ENCODE results near the gene PSMD2. TPM values are rescaled to one million over a fixed set of nuclear protein-coding genes. Genes with fewer than 3 reads are reported as not detected.

The PSMD2 gene
- total and polyA plus RNA-seq, 2 of the 8 experiments (the other 6 are each of a cell fraction or from before 2014, with no cell fraction given), result 350 to 363 TPM

GRCh38 chr3:184298759-184299487 is at the start of gene PSMD2 (continued):
- TF ChIP-seq, protein P1, sequence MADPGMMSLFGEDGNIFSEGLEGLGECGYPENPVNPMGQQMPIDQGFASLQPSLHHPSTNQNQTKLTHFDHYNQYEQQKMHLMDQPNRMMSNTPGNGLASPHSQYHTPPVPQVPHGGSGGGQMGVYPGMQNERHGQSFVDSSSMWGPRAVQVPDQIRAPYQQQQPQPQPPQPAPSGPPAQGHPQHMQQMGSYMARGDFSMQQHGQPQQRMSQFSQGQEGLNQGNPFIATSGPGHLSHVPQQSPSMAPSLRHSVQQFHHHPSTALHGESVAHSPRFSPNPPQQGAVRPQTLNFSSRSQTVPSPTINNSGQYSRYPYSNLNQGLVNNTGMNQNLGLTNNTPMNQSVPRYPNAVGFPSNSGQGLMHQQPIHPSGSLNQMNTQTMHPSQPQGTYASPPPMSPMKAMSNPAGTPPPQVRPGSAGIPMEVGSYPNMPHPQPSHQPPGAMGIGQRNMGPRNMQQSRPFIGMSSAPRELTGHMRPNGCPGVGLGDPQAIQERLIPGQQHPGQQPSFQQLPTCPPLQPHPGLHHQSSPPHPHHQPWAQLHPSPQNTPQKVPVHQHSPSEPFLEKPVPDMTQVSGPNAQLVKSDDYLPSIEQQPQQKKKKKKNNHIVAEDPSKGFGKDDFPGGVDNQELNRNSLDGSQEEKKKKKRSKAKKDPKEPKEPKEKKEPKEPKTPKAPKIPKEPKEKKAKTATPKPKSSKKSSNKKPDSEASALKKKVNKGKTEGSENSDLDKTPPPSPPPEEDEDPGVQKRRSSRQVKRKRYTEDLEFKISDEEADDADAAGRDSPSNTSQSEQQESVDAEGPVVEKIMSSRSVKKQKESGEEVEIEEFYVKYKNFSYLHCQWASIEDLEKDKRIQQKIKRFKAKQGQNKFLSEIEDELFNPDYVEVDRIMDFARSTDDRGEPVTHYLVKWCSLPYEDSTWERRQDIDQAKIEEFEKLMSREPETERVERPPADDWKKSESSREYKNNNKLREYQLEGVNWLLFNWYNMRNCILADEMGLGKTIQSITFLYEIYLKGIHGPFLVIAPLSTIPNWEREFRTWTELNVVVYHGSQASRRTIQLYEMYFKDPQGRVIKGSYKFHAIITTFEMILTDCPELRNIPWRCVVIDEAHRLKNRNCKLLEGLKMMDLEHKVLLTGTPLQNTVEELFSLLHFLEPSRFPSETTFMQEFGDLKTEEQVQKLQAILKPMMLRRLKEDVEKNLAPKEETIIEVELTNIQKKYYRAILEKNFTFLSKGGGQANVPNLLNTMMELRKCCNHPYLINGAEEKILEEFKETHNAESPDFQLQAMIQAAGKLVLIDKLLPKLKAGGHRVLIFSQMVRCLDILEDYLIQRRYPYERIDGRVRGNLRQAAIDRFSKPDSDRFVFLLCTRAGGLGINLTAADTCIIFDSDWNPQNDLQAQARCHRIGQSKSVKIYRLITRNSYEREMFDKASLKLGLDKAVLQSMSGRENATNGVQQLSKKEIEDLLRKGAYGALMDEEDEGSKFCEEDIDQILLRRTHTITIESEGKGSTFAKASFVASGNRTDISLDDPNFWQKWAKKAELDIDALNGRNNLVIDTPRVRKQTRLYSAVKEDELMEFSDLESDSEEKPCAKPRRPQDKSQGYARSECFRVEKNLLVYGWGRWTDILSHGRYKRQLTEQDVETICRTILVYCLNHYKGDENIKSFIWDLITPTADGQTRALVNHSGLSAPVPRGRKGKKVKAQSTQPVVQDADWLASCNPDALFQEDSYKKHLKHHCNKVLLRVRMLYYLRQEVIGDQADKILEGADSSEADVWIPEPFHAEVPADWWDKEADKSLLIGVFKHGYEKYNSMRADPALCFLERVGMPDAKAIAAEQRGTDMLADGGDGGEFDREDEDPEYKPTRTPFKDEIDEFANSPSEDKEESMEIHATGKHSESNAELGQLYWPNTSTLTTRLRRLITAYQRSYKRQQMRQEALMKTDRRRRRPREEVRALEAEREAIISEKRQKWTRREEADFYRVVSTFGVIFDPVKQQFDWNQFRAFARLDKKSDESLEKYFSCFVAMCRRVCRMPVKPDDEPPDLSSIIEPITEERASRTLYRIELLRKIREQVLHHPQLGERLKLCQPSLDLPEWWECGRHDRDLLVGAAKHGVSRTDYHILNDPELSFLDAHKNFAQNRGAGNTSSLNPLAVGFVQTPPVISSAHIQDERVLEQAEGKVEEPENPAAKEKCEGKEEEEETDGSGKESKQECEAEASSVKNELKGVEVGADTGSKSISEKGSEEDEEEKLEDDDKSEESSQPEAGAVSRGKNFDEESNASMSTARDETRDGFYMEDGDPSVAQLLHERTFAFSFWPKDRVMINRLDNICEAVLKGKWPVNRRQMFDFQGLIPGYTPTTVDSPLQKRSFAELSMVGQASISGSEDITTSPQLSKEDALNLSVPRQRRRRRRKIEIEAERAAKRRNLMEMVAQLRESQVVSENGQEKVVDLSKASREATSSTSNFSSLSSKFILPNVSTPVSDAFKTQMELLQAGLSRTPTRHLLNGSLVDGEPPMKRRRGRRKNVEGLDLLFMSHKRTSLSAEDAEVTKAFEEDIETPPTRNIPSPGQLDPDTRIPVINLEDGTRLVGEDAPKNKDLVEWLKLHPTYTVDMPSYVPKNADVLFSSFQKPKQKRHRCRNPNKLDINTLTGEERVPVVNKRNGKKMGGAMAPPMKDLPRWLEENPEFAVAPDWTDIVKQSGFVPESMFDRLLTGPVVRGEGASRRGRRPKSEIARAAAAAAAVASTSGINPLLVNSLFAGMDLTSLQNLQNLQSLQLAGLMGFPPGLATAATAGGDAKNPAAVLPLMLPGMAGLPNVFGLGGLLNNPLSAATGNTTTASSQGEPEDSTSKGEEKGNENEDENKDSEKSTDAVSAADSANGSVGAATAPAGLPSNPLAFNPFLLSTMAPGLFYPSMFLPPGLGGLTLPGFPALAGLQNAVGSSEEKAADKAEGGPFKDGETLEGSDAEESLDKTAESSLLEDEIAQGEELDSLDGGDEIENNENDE (IDR thresholded peaks at IDR 0.05; ENCODE audit: insufficient replicate concordance, low read length), result no peak
- peak; percentile 81 for TF ChIP-seq POLR2AphosphoS5 (IDR thresholded peaks at IDR 0.05; ENCODE audit: low read depth, low read length)
- no peak for TF ChIP-seq SP1 (IDR thresholded peaks at IDR 0.05; ENCODE audit: low read depth, low read length)
- TF ChIP-seq SP4 (IDR thresholded peaks at IDR 0.05; ENCODE audit: low read length), result no peak
- TF ChIP-seq KDM4A (IDR thresholded peaks at IDR 0.05; ENCODE audit: low read depth, low read length, severe bottlenecking), result no peak
- no peak for TF ChIP-seq CREB1 (IDR thresholded peaks at IDR 0.05)
- no peak for TF ChIP-seq KDM5A (IDR thresholded peaks at IDR 0.05; ENCODE audit: low read length)
- TF ChIP-seq SP2 (IDR thresholded peaks at IDR 0.05; ENCODE audit: low read length), result no peak
- peak; percentile 92 for TF ChIP-seq PHF8 (conservative IDR thresholded peaks at IDR 0.05; ENCODE audit: low read depth, low read length)
- no peak for TF ChIP-seq GTF2F1 (IDR thresholded peaks at IDR 0.05; ENCODE audit: borderline replicate concordance, low read depth, low read length)
- TF ChIP-seq EP300 (IDR thresholded peaks at IDR 0.05; ENCODE audit: borderline replicate concordance in 1 of 2, low read depth in 2 of 2, low read length in 2 of 2), result no peak

All from H1 (cell line).